Neuronal stem cell (in vitro differentiated cells): Measurements from ENCODE around the gene SLC7A5.

Experiments
- DNase-seq: peaks from one replicate; pipeline ENCODE4 v3.0.0-alpha.2; 2013; ENCODE audit warnings: low spot score
- H2AFZ ChIP-seq: one replicate; pipeline ENCODE4 v1.6.1; 2013; ENCODE audit warnings: mild to moderate bottlenecking, low read length, inconsistent platforms
- H2AK5ac ChIP-seq: 2 replicates; pipeline ENCODE4 v1.6.1; 2013; ENCODE audit warnings: low read depth, mild to moderate bottlenecking, inconsistent platforms, low read length, moderate library complexity, mixed read lengths
- H2BK120ac ChIP-seq: 2 replicates; pipeline ENCODE4 v1.6.1; 2013; ENCODE audit warnings: low read depth, mild to moderate bottlenecking, inconsistent platforms, low read length, moderate library complexity, mixed read lengths
- H2BK12ac ChIP-seq: one replicate; pipeline ENCODE4 v1.6.1; 2013; ENCODE audit warnings: low read length, inconsistent platforms
- H2BK15ac ChIP-seq: 2 replicates; pipeline ENCODE4 v1.6.1; 2013; ENCODE audit warnings: mild to moderate bottlenecking, low read length, inconsistent platforms, mixed read lengths
- H2BK5ac ChIP-seq: one replicate; pipeline ENCODE4 v1.6.1; 2013; ENCODE audit warnings: inconsistent platforms, mild to moderate bottlenecking, low read length, moderate library complexity
- H3K14ac ChIP-seq: one replicate; pipeline ENCODE4 v1.6.1; 2013; ENCODE audit warnings: low read length, inconsistent platforms
- H3K18ac ChIP-seq: 2 replicates; pipeline ENCODE4 v1.6.1; 2013; ENCODE audit warnings: low read length, inconsistent platforms
- H3K23ac ChIP-seq: 2 replicates; pipeline ENCODE4 v1.6.1; 2013; ENCODE audit warnings: low read depth, mild to moderate bottlenecking, mixed read lengths, low read length, inconsistent platforms; ENCODE audit not compliant: poor library complexity
- H3K27ac ChIP-seq: replicated peaks from 3 replicates; pipeline ENCODE4 v1.5.1; 2013; ENCODE audit warnings: low read length, inconsistent platforms
- H3K27me3 ChIP-seq, 3 experiments: 2 replicates each; pipeline ENCODE4 v1.6.1; 2013; ENCODE audit warnings: low read length in 3 of 3, mild to moderate bottlenecking in 2 of 3, inconsistent platforms in 1 of 3, low read depth in 1 of 3, mixed read lengths in 1 of 3, moderate library complexity in 1 of 3; ENCODE audit not compliant: control insufficient read depth in 3 of 3, insufficient read depth in 3 of 3
- H3K36me3 ChIP-seq, 2 donors: replicated peaks in 1 of 2; 2 replicates each; pipeline ENCODE4 v1.6.1; 2013; ENCODE audit warnings: low read length in 2 of 2; ENCODE audit not compliant: control insufficient read depth in 2 of 2, insufficient read depth in 2 of 2
- H3K4ac ChIP-seq: 2 replicates; pipeline ENCODE4 v1.6.1; 2013; ENCODE audit warnings: inconsistent platforms, mild to moderate bottlenecking, low read length, moderate library complexity
- H3K4me1 ChIP-seq, 2 donors: 1 replicate in 1 of 2; 2 replicates in 1 of 2; pipeline ENCODE4 v1.6.1; 2013; ENCODE audit warnings: low read length in 2 of 2, low read depth in 1 of 2; ENCODE audit not compliant: control insufficient read depth in 2 of 2, insufficient read depth in 1 of 2
- H3K4me2 ChIP-seq: one replicate; pipeline ENCODE4 v1.6.1; 2013; ENCODE audit warnings: mild to moderate bottlenecking, low read length, inconsistent platforms; ENCODE audit not compliant: insufficient read depth, poor library complexity, severe bottlenecking
- H3K4me3 ChIP-seq, 2 donors: 2 replicates each; pipeline ENCODE4 v1.5.1; 2013; ENCODE audit warnings: low read length in 2 of 2, mild to moderate bottlenecking in 2 of 2, inconsistent platforms in 1 of 2, moderate library complexity in 1 of 2
- H3K79me1 ChIP-seq: one replicate; pipeline ENCODE4 v1.6.1; 2013; ENCODE audit warnings: low read depth, mild to moderate bottlenecking, inconsistent platforms, low read length, moderate library complexity
- H3K9ac ChIP-seq: one replicate; pipeline ENCODE4 v1.6.1; 2013; ENCODE audit warnings: mild to moderate bottlenecking, low read depth, low read length, inconsistent platforms; ENCODE audit not compliant: poor library complexity
- H3K9me3 ChIP-seq, 2 donors: replicated peaks in 1 of 2; 2 replicates each; pipeline versions ENCODE3 to v1.6.1; 2013; ENCODE audit warnings: low read length in 2 of 2, mild to moderate bottlenecking in 2 of 2, inconsistent platforms in 1 of 2, low read depth in 1 of 2, mixed read lengths in 1 of 2, moderate library complexity in 1 of 2; ENCODE audit not compliant: control insufficient read depth in 2 of 2, insufficient read depth in 1 of 2
- H4K8ac ChIP-seq: one replicate; pipeline ENCODE4 v1.6.1; 2013; ENCODE audit warnings: low read depth, mild to moderate bottlenecking, inconsistent platforms, low read length, moderate library complexity
- H4K91ac ChIP-seq: one replicate; pipeline ENCODE4 v1.6.1; 2013; ENCODE audit warnings: low read length, low read depth, mild to moderate bottlenecking, inconsistent platforms; ENCODE audit not compliant: poor library complexity
- WGBS, 2 donors: extraction: QIAGEN DNeasy Blood & Tissue Kit; methylation state at CpG; one replicate each; pipeline ENCODE4 v1.1.7; 2013; ENCODE audit warnings: missing lambda C conversion rate in 2 of 2, mixed read lengths in 1 of 2; ENCODE audit not compliant: insufficient read length in 2 of 2, insufficient replicate concordance in 1 of 2; ENCODE audit errors: extremely low coverage in 2 of 2; 5-methylcytosine and 5-hydroxymethylcytosine counted together

The SLC7A5 gene

GRCh38 chr16:87823181-87823929 is 46.0 kb downstream of the SLC7A5 start:
- H3K23ac ChIP-seq, result peak overlapping the region; percentile 90
- no peak for DNase-seq

DNA sequence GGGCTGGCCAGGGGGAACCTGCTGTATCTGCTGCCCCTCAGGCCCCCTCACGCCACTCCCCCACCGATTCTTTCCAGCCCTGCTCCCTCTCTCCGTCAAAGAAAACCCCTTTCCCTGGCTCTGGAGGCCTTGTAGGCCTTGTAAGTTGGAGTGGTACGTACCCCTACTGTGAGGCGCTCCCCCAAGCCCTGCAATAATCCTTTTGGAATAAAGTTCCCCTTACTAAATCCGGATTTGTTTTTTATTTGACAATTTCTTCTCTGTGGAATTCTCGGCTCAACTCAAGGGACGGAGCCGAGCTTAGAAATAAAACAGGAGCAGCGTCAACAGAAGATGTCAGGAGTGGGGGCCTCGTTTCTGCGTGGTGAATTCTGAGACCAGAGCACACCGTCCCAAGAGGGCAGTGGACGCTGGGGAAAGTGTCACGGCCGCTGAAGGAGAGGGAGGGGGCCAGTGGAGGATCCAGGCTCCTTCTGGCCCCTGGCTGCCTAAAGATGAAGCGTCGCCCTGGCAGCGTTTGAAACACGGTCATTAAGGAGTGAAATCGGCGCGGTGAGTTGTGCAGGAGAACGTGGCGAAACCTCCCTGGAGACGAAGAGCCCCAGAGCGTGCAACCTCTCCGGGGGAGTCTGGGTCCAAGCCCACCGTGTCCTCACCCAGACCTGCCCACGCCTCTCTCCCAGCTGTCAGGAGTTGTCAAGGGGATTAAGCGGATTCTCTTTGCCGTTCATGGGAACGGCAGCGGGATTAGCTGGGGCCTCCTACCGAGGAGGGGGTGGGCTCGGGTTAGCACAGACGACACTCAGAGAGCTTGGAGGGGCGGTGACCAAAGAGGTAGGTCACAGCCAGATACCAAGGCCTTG is 47.0 kb downstream of the SLC7A5 start:
- Histone ChIP-seq H3K4me2 (peak overlapping the region; percentile 51), H3K27me3 (peaks cover 0 to 2% (median 0%) of the 10 kb centered on the region in 3 experiments), H3K9ac (peak overlapping the region; percentile 72), H4K8ac (no peak overlapping the region), H3K23ac (no peak overlapping the region), H3K14ac (no peak overlapping the region), H3K4me1 (peaks cover 19 to 34% of the 10 kb centered on the region in 2 donors), H3K4ac (no peak overlapping the region), H2BK15ac (no peak overlapping the region), H3K4me3 (no peak overlapping the region), H3K36me3 (no peaks in the 10 kb centered on the region), H2BK120ac (no peak overlapping the region), H3K79me1 (no peaks in the 10 kb centered on the region), H2AK5ac (peak overlapping the region; percentile 31), H3K27ac (peak overlapping the region; percentile 28), H2BK12ac (no peak overlapping the region), H2BK5ac (peak overlapping the region; percentile 60), H3K18ac (peak overlapping the region; percentile 84), H4K91ac (no peak overlapping the region), H3K9me3 (peaks cover 0 to 6% of the 10 kb centered on the region in 2 donors), H2AFZ (peak overlapping the region; percentile 91)
- no CpG with 5 or more reads among the region's 38 CpGs for WGBS, 2 donors
- DNase-seq, result peak; percentile 74

More at GRCh38 chr16:87823181-87823929, 46.0 kb downstream of the SLC7A5 start:
- H3K27me3 ChIP-seq, result peaks cover 0 to 2% (median 0%) of the 10 kb centered on the region in 3 experiments
- peak overlapping the region; percentile 52 for H2BK15ac ChIP-seq
- H3K36me3 ChIP-seq, result no peaks in the 10 kb centered on the region
- no peak overlapping the region for H3K4me3 ChIP-seq
- H2BK12ac ChIP-seq, result peak overlapping the region; percentile 78
- H2BK5ac ChIP-seq, result peak overlapping the region; percentile 83
- H3K14ac ChIP-seq, result peak overlapping the region; percentile 39
- peak overlapping the region; percentile 70 for H3K18ac ChIP-seq
- no peak overlapping the region for H3K27ac ChIP-seq
- H2AK5ac ChIP-seq, result peak overlapping the region; percentile 95
- H3K9me3 ChIP-seq, result peaks cover 0 to 3% of the 10 kb centered on the region in 2 donors
- H3K4ac ChIP-seq, result no peak overlapping the region
- peak overlapping the region; percentile 91 for H2AFZ ChIP-seq
- H3K9ac ChIP-seq, result no peak overlapping the region
- peaks cover 19 to 34% of the 10 kb centered on the region in 2 donors for H3K4me1 ChIP-seq
- no peaks in the 10 kb centered on the region for H3K79me1 ChIP-seq
- H4K8ac ChIP-seq, result no peak overlapping the region
- H4K91ac ChIP-seq, result no peak overlapping the region
- H3K4me2 ChIP-seq, result peak overlapping the region; percentile 51
- no CpG with 5 or more reads among the region's 24 CpGs for WGBS, 2 donors
- peak overlapping the region; percentile 57 for H2BK120ac ChIP-seq

DNA sequence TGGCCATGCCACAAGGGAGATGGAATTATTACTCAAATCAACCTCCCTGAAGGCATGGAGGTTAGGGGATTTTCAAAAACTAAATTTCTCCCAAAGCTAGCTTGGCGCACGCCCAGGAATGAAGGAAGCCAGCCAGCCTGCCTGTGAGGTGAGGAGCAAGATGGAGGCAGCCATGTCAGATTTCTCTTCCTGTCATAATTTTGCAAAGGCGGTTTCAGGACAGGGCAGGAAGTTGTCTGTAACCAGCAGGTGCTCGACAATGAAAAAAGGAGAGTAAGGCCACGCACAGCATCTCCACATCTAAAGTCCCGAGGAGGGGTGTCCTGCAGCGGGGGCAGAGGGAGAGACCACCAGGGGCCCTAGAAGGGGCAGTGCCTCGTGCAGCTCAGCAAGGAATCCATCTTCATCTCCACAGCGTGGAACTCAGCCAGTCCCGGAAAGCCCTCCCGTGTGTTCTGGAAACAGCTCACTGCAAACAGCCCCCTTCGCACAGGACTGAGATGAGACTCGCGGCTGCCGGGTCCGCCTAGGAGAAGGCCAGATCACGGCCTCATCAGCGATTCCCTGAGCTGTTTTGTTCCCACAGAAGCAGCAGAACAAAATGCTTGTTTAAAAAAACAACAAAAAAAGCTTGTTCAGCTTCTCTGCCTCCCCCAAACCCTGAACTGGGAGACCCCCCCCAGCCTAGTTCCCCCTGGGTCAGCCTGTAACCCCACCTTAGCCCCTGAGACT is 47.8 kb downstream of the SLC7A5 start:
- Histone ChIP-seq H3K9me3 (peaks cover 4 to 8% of the 10 kb centered on the region in 2 donors), H4K91ac (no peak overlapping the region), H3K4me3 (no peak overlapping the region), H3K9ac (no peak overlapping the region), H2BK12ac (no peak overlapping the region), H4K8ac (no peak overlapping the region), H3K27me3 (peaks cover 0 to 2% (median 0%) of the 10 kb centered on the region in 3 experiments), H2AK5ac (peak overlapping the region; percentile 33), H3K36me3 (no peaks in the 10 kb centered on the region), H3K79me1 (no peaks in the 10 kb centered on the region), H2BK15ac (peak overlapping the region; percentile 5), H3K23ac (no peak overlapping the region), H3K4me1 (peaks cover 19 to 34% of the 10 kb centered on the region in 2 donors), H3K18ac (peak overlapping the region; percentile 69), H3K14ac (no peak overlapping the region), H3K4ac (no peak overlapping the region), H3K27ac (peak overlapping the region; percentile 28), H2AFZ (peak overlapping the region; percentile 91), H3K4me2 (peak overlapping the region; percentile 19), H2BK5ac (no peak overlapping the region), H2BK120ac (no peak overlapping the region)
- DNase-seq, result no peak
- WGBS, 2 donors, result no CpG with 5 or more reads among the region's 18 CpGs
